Panc1 (cell line): ENCODE measurements around the gene CYP1B1. TPM values are rescaled to one million over a fixed set of nuclear protein-coding genes. Genes with fewer than 3 reads are reported as not detected.

Experiments
- ATAC-seq: fragments of 200-7000 bp; cut with Tn5 transposase; 2 replicates; pipeline ENCODE4 v1.9.1; 2020; ENCODE audit warnings: mild to moderate bottlenecking, moderate library complexity
- BruUV-seq: library from RNA; stranded (reverse); fragments of 400-500 nt; replicated peaks from 2 replicates; lab custom pipeline; 2021; lab: Mats Ljungman, UMichigan
- CTCF ChIA-PET: fragments of 300-600 bp; sonication (Branson Sonifier 250); formaldehyde crosslinking; loops from one replicate; lab custom pipeline; 2022; ENCODE audit warnings: antibody characterized with exemption; lab: Charles Lee
- POLR2A ChIA-PET: fragments of 300-600 bp; sonication (Branson Sonifier 250); formaldehyde crosslinking; loops from one replicate; lab custom pipeline; 2022; ENCODE audit warnings: antibody characterized with exemption; lab: Charles Lee
- DNase-seq: peaks from one replicate; pipeline ENCODE4 v3.0.0-alpha.2; 2010; ENCODE audit warnings: low read depth, low spot score
- H3K27ac ChIP-seq: 2 replicates; pipeline ENCODE4 v1.5.1; 2011; ENCODE audit warnings: mild to moderate bottlenecking, low read length, inconsistent platforms
- H3K27me3 ChIP-seq: fragments of 200-500 bp; sonication (Bioruptor generic); 2 replicates; pipeline ENCODE4 v1.6.0; 2014; ENCODE audit warnings: low read length, inconsistent platforms; ENCODE audit not compliant: control insufficient read depth, insufficient read depth
- H3K36me3 ChIP-seq: fragments of 200-500 bp; sonication (Bioruptor generic); 2 replicates; pipeline ENCODE4 v1.5.1; 2014; ENCODE audit warnings: inconsistent platforms, mild to moderate bottlenecking, low read length, moderate library complexity; ENCODE audit not compliant: control insufficient read depth, insufficient read depth
- H3K4me1 ChIP-seq: 2 replicates; pipeline ENCODE4 v1.5.1; 2011; ENCODE audit warnings: inconsistent platforms, mild to moderate bottlenecking, low read length, moderate library complexity; ENCODE audit not compliant: control insufficient read depth, insufficient read depth
- H3K4me3 ChIP-seq, 2 experiments: 2 replicates each; pipeline ENCODE4 v1.5.1; 2011 to 2012; ENCODE audit warnings: low read depth in 2 of 2, low read length in 2 of 2, mild to moderate bottlenecking in 2 of 2, inconsistent platforms in 1 of 2, moderate library complexity in 1 of 2
- H3K9me3 ChIP-seq: fragments of 200-500 bp; sonication (Bioruptor generic); 2 replicates; pipeline ENCODE4 v1.5.1; 2014; ENCODE audit warnings: low read depth, mild to moderate bottlenecking, inconsistent platforms, low read length, moderate library complexity; ENCODE audit not compliant: control insufficient read depth, insufficient read depth
- CTCF ChIP-seq: fragments of 450-650 bp; IDR thresholded peaks from 2 replicates; pipeline ENCODE4 v1.5.1; 2017; ENCODE audit warnings: mild to moderate bottlenecking
- POLR2AphosphoS5 ChIP-seq: IDR thresholded peaks from 2 replicates; pipeline ENCODE4 v1.6.1; 2012; ENCODE audit warnings: mild to moderate bottlenecking, low read depth, low read length, moderate library complexity
- SIN3A ChIP-seq: IDR thresholded peaks from 2 replicates; pipeline ENCODE4 v1.6.1; 2012; ENCODE audit warnings: low read depth, mild to moderate bottlenecking, low read length, moderate library complexity, borderline replicate concordance; ENCODE audit not compliant: insufficient read depth
- TCF7L2 ChIP-seq: IDR thresholded peaks from 2 replicates; pipeline ENCODE4 v1.6.1; 2011; ENCODE audit warnings: mild to moderate bottlenecking, low read depth, low read length, inconsistent platforms
- in situ Hi-C: cut with HindIII; loops from 2 replicates; pipeline ENCODE4 v1.10.0; 2016; ENCODE audit warnings: low sequenced_read_pairs, low pct_unique_long_range_greater_than_20kb
- intact Hi-C: fragments of 100-400 bp; cut with micrococcal nuclease; formaldehyde crosslinking; loops from one replicate; pipeline ENCODE4 v1.10.0; 2022; ENCODE audit not compliant: unreplicated experiment
- total RNA-seq: library from RNA; stranded (reverse); gene quantifications from one replicate; pipeline ENCODE4 v1.2.1, GENCODE V29; 2021; ENCODE audit not compliant: unreplicated experiment
- TF ChIP-seq, protein P1 (sequence below), 2 experiments: IDR thresholded peaks; 2 replicates each; pipeline ENCODE4 v1.6.1; 2011 to 2012; ENCODE audit warnings: low read depth in 2 of 2, control low read depth in 1 of 2, low read length in 1 of 2, mild to moderate bottlenecking in 1 of 2, moderate library complexity in 1 of 2; ENCODE audit not compliant: insufficient read depth in 1 of 2

Gene CYP1B1
- total RNA-seq, 1 experiment from 2014 or later: 86.7 TPM

DNA sequence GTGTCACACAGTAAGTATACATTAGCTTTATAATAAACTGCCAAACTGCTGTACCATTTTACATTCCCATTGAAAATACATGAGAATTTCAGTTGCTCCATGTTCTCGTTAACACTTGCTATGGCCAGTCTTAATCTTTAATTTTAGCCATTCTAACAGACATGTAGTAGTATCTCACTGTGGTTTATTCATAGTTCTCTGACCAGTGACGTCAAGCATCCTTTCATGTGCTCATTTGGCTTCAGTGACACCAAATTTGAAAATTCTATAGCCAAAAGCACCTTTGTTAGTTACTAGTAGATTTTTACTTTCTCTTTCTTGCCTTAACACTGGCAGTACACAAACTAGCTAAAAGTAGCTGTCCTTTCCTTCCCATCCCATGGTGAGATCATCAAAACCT lies 43.0 kb downstream of the CYP1B1 start:
- DNase-seq (no peak), ATAC-seq (no peak)
- Histone ChIP-seq H3K27ac (no peak overlapping the region), H3K27me3 (peaks cover 7% of the 10 kb centered on the region; the same call in 1 of the 2 replicates), H3K36me3 (no peaks in the 10 kb centered on the region), H3K4me3 (no peak overlapping the region), H3K9me3 (no peaks in the 10 kb centered on the region), H3K4me1 (no peaks in the 10 kb centered on the region; the same call in 1 of the 2 replicates)
- in situ Hi-C loops (no loop called here), intact Hi-C loops (no loop called here)
- CTCF ChIA-PET: no interaction called here
- TF ChIP-seq SIN3A (no peak), TCF7L2 (no peak), POLR2AphosphoS5 (no peak), CTCF (no peak)
- TF ChIP-seq, protein P1, sequence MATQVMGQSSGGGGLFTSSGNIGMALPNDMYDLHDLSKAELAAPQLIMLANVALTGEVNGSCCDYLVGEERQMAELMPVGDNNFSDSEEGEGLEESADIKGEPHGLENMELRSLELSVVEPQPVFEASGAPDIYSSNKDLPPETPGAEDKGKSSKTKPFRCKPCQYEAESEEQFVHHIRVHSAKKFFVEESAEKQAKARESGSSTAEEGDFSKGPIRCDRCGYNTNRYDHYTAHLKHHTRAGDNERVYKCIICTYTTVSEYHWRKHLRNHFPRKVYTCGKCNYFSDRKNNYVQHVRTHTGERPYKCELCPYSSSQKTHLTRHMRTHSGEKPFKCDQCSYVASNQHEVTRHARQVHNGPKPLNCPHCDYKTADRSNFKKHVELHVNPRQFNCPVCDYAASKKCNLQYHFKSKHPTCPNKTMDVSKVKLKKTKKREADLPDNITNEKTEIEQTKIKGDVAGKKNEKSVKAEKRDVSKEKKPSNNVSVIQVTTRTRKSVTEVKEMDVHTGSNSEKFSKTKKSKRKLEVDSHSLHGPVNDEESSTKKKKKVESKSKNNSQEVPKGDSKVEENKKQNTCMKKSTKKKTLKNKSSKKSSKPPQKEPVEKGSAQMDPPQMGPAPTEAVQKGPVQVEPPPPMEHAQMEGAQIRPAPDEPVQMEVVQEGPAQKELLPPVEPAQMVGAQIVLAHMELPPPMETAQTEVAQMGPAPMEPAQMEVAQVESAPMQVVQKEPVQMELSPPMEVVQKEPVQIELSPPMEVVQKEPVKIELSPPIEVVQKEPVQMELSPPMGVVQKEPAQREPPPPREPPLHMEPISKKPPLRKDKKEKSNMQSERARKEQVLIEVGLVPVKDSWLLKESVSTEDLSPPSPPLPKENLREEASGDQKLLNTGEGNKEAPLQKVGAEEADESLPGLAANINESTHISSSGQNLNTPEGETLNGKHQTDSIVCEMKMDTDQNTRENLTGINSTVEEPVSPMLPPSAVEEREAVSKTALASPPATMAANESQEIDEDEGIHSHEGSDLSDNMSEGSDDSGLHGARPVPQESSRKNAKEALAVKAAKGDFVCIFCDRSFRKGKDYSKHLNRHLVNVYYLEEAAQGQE (IDR thresholded peaks at IDR 0.05; ENCODE audit: insufficient read depth in 1 of 2, low read depth in 2 of 2, low read length in 1 of 2): no peak
- POLR2A ChIA-PET: interaction anchor here (0.5 kb wide), 1 partner anchor 466 kb away, joined by 4 read pairs; no protein-coding TSS in a partner anchor
- BruUV-seq: no TSS peak

- BruUV-seq: no TSS peak
- peaks cover 4% of the 10 kb centered on the region; the same call in 1 of the 2 replicates for H3K27me3 ChIP-seq
- in situ Hi-C loops (no loop called here), intact Hi-C loops (no loop called here)
- CTCF ChIA-PET: interaction anchor here (0.7 kb wide), 2 partner anchors 10 to 13 kb away, joined by 5 to 9 read pairs; no protein-coding TSS in a partner anchor
- DNase-seq (no peak), ATAC-seq (no peak)
- H3K36me3 ChIP-seq: no peaks in the 10 kb centered on the region
- no peaks in the 10 kb centered on the region for H3K9me3 ChIP-seq
- POLR2A ChIA-PET: no interaction called here
- H3K27ac ChIP-seq: no peak overlapping the region
- no peaks in the 10 kb centered on the region for H3K4me1 ChIP-seq
- TF ChIP-seq TCF7L2: no peak
- TF ChIP-seq POLR2AphosphoS5: no peak
- TF ChIP-seq SIN3A: no peak
- no peak for TF ChIP-seq CTCF
- TF ChIP-seq, protein P1 (IDR thresholded peaks at IDR 0.05; ENCODE audit: insufficient read depth in 1 of 2, low read depth in 2 of 2, low read length in 1 of 2): no peak
- no peak overlapping the region for H3K4me3 ChIP-seq
Observed at GRCh38 chr2:38030635-38031355, 45.2 kb downstream of the CYP1B1 start.
